ENCODE measurements around the gene GRK2. TPM values are rescaled to one million over a fixed set of nuclear protein-coding genes. Genes with fewer than 3 reads are reported as not detected.

GRK2 gene
- polyA plus RNA-seq, 2 donors: 62.4 to 74.2 TPM

GRCh38 chr11:67262731-67263675 is 3.3 kb upstream of the GRK2 start:
- Histone ChIP-seq H3K36me3 (ENCODE audit: control insufficient read depth in 2 of 2, insufficient read depth in 2 of 2, low read length in 1 of 2) (peaks cover 0 to 6% of the 10 kb centered on the region in 2 donors), H3K4me1 (ENCODE audit: control insufficient read depth in 2 of 2, insufficient read depth in 2 of 2, low read length in 1 of 2) (peaks cover 11 to 36% of the 10 kb centered on the region in 2 donors), H3K4me3 (ENCODE audit: low read depth in 1 of 2, low read length in 2 of 2) (no peak overlapping the region), H3K9me3 (ENCODE audit: control insufficient read depth in 2 of 2, insufficient read depth in 1 of 2, low read depth in 1 of 2, low read length in 1 of 2) (no peaks in the 10 kb centered on the region), H3K27ac (ENCODE audit: low read depth in 2 of 2, low read length in 1 of 2) (peak overlapping the region; percentile 86 to 98), H3K27me3 (ENCODE audit: control insufficient read depth in 1 of 2, insufficient read depth in 2 of 2, low read length in 2 of 2) (no peaks in the 10 kb centered on the region)
- WGBS, 2 donors: 27 to 30% methylated on average over 22 of the region's 22 CpGs

- Histone ChIP-seq H3K27me3 (ENCODE audit: control insufficient read depth in 1 of 2, insufficient read depth in 2 of 2, low read length in 2 of 2) (no peaks in the 10 kb centered on the region), H3K4me3 (ENCODE audit: low read depth in 1 of 2, low read length in 2 of 2) (no peak overlapping the region), H3K4me1 (ENCODE audit: control insufficient read depth in 2 of 2, insufficient read depth in 2 of 2, low read length in 1 of 2) (peaks cover 18 to 40% of the 10 kb centered on the region in 2 donors), H3K36me3 (ENCODE audit: control insufficient read depth in 2 of 2, insufficient read depth in 2 of 2, low read length in 1 of 2) (peaks cover 0 to 15% of the 10 kb centered on the region in 2 donors), H3K9me3 (ENCODE audit: control insufficient read depth in 2 of 2, insufficient read depth in 1 of 2, low read depth in 1 of 2, low read length in 1 of 2) (no peaks in the 10 kb centered on the region), H3K27ac (ENCODE audit: low read depth in 2 of 2, low read length in 1 of 2) (peak overlapping the region; percentile 86 to 98)
- WGBS, 2 donors: 93 to 97% methylated on average over 5 of the region's 5 CpGs
These were observed 2.0 kb upstream of the GRK2 start for GRCh38 chr11:67264260-67264659.

- peaks cover 26 to 48% of the 10 kb centered on the region in 2 donors for H3K4me1 ChIP-seq (ENCODE audit: control insufficient read depth in 2 of 2, insufficient read depth in 2 of 2, low read length in 1 of 2)
- H3K9me3 ChIP-seq (ENCODE audit: control insufficient read depth in 2 of 2, insufficient read depth in 1 of 2, low read depth in 1 of 2, low read length in 1 of 2): no peaks in the 10 kb centered on the region
- 82 to 83% methylated on average over 7 of the region's 7 CpGs for WGBS, 2 donors
- peak overlapping the region; percentile 47 to 98 for H3K27ac ChIP-seq (ENCODE audit: low read depth in 2 of 2, low read length in 1 of 2)
- peaks cover 0 to 19% of the 10 kb centered on the region in 2 donors for H3K36me3 ChIP-seq (ENCODE audit: control insufficient read depth in 2 of 2, insufficient read depth in 2 of 2, low read length in 1 of 2)
- H3K27me3 ChIP-seq (ENCODE audit: control insufficient read depth in 1 of 2, insufficient read depth in 2 of 2, low read length in 2 of 2): no peaks in the 10 kb centered on the region
- H3K4me3 ChIP-seq (ENCODE audit: low read depth in 1 of 2, low read length in 2 of 2): no peak overlapping the region
These were observed 1.2 kb upstream of the GRK2 start for GRCh38 chr11:67264877-67265632.

- H3K27me3 ChIP-seq (ENCODE audit: control insufficient read depth in 1 of 2, insufficient read depth in 2 of 2, low read length in 2 of 2): no peaks in the 10 kb centered on the region
- H3K27ac ChIP-seq (ENCODE audit: low read depth in 2 of 2, low read length in 1 of 2): peak overlapping the region; percentile 88 to 90
- H3K36me3 ChIP-seq (ENCODE audit: control insufficient read depth in 2 of 2, insufficient read depth in 2 of 2, low read length in 1 of 2): peaks cover 0 to 19% of the 10 kb centered on the region in 2 donors
- H3K4me1 ChIP-seq (ENCODE audit: control insufficient read depth in 2 of 2, insufficient read depth in 2 of 2, low read length in 1 of 2): peaks cover 27 to 56% of the 10 kb centered on the region in 2 donors
- 10 to 19% methylated on average over 31 to 54 of the region's 54 CpGs for WGBS, 2 donors
- H3K4me3 ChIP-seq (ENCODE audit: low read depth in 1 of 2, low read length in 2 of 2): peak overlapping the region in 1 of 2 donors; percentile 61
- no peaks in the 10 kb centered on the region for H3K9me3 ChIP-seq (ENCODE audit: control insufficient read depth in 2 of 2, insufficient read depth in 1 of 2, low read depth in 1 of 2, low read length in 1 of 2)
These were observed 432 bp upstream of the GRK2 start for GRCh38 chr11:67265633-67266448.

GRCh38 chr11:67267188-67268080 is 1.2 kb downstream of the GRK2 start:
- WGBS, 2 donors: 10% methylated on average over 30 of the region's 30 CpGs
- H3K4me1 ChIP-seq (ENCODE audit: control insufficient read depth in 2 of 2, insufficient read depth in 2 of 2, low read length in 1 of 2): peaks cover 26 to 57% of the 10 kb centered on the region in 2 donors
- peak overlapping the region; percentile 61 to 90 for H3K4me3 ChIP-seq (ENCODE audit: low read depth in 1 of 2, low read length in 2 of 2)
- H3K9me3 ChIP-seq (ENCODE audit: control insufficient read depth in 2 of 2, insufficient read depth in 1 of 2, low read depth in 1 of 2, low read length in 1 of 2): no peaks in the 10 kb centered on the region
- H3K36me3 ChIP-seq (ENCODE audit: control insufficient read depth in 2 of 2, insufficient read depth in 2 of 2, low read length in 1 of 2): peaks cover 0 to 29% of the 10 kb centered on the region in 2 donors
- no peaks in the 10 kb centered on the region for H3K27me3 ChIP-seq (ENCODE audit: control insufficient read depth in 1 of 2, insufficient read depth in 2 of 2, low read length in 2 of 2)
- peak overlapping the region; percentile 88 to 91 for H3K27ac ChIP-seq (ENCODE audit: low read depth in 2 of 2, low read length in 1 of 2)

- Histone ChIP-seq H3K4me1 (ENCODE audit: control insufficient read depth in 2 of 2, insufficient read depth in 2 of 2, low read length in 1 of 2) (peaks cover 27 to 62% of the 10 kb centered on the region in 2 donors), H3K4me3 (ENCODE audit: low read depth in 1 of 2, low read length in 2 of 2) (peak overlapping the region; percentile 61 to 90)
- 48 to 50% methylated on average over 21 of the region's 21 CpGs for WGBS, 2 donors
These were observed 2.0 kb downstream of the GRK2 start for GRCh38 chr11:67268081-67268961.

GRCh38 chr11:67268962-67269268 is 2.6 kb downstream of the GRK2 start:
- peak overlapping the region in 1 of 2 donors; percentile 20 for H3K4me3 ChIP-seq (ENCODE audit: low read depth in 1 of 2, low read length in 2 of 2)
- no peaks in the 10 kb centered on the region for H3K27me3 ChIP-seq (ENCODE audit: control insufficient read depth in 1 of 2, insufficient read depth in 2 of 2, low read length in 2 of 2)
- H3K9me3 ChIP-seq (ENCODE audit: control insufficient read depth in 2 of 2, insufficient read depth in 1 of 2, low read depth in 1 of 2, low read length in 1 of 2): no peaks in the 10 kb centered on the region
- peaks cover 0 to 37% of the 10 kb centered on the region in 2 donors for H3K36me3 ChIP-seq (ENCODE audit: control insufficient read depth in 2 of 2, insufficient read depth in 2 of 2, low read length in 1 of 2)
- H3K4me1 ChIP-seq (ENCODE audit: control insufficient read depth in 2 of 2, insufficient read depth in 2 of 2, low read length in 1 of 2): peaks cover 31 to 63% of the 10 kb centered on the region in 2 donors
- WGBS, 2 donors: 66 to 76% methylated on average over 12 to 13 of the region's 13 CpGs
- H3K27ac ChIP-seq (ENCODE audit: low read depth in 2 of 2, low read length in 1 of 2): peak overlapping the region; percentile 88 to 91

More at GRCh38 chr11:67268081-67268961, 2.0 kb downstream of the GRK2 start:
- no peaks in the 10 kb centered on the region for H3K27me3 ChIP-seq (ENCODE audit: control insufficient read depth in 1 of 2, insufficient read depth in 2 of 2, low read length in 2 of 2)
- no peaks in the 10 kb centered on the region for H3K9me3 ChIP-seq (ENCODE audit: control insufficient read depth in 2 of 2, insufficient read depth in 1 of 2, low read depth in 1 of 2, low read length in 1 of 2)
- peak overlapping the region; percentile 88 to 91 for H3K27ac ChIP-seq (ENCODE audit: low read depth in 2 of 2, low read length in 1 of 2)
- peaks cover 0 to 37% of the 10 kb centered on the region in 2 donors for H3K36me3 ChIP-seq (ENCODE audit: control insufficient read depth in 2 of 2, insufficient read depth in 2 of 2, low read length in 1 of 2)

All from esophagus (tissue), 2 donors.